GM18526 (cell line): Measurements from ENCODE around the gene MMS22L.

Source experiments
- POLR2A ChIP-seq: IDR thresholded peaks from 3 replicates; pipeline ENCODE4 v1.6.1; 2011; ENCODE audit not compliant: insufficient read length; ENCODE audit errors: extremely low read depth

MMS22L gene

DNA sequence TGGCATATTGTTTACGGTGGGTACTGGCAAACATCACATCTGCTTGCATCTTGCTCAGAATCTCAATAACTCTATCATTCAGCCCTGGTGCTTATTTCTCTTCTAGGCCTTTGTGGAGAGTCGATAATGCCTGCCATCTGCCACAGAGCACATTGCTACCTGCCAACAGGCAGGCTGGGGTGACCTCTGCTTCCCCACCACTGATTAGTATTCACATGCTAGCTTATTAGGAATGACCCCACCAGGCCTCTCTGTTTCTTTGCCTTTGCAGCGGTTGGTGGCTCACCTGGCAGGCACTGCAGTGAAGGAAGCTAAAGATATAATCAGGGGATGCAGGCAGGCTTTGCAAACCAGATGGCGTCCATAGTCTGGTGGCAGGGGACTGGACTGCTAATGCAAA lies 154.5 kb downstream of the MMS22L start:
- TF ChIP-seq POLR2A: no peak

DNA sequence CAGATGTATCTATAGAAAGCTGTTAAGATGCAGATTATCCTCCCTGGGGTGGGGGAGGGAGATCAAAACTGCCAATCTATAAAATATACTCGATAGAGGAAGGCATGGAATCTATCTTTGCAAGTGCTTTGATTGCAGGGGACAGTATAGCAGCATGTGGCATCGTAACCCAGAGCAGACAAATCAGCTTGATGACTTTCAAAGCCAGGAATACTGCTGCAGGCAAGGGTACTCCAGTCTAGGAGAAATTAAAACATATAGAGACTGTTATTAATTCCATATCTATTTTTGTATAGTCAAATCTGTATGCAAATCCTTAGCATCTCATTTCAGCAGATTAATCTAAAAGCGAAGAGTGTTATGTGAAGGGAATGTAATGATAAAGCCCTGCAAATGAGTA lies 159.4 kb downstream of the MMS22L start:
- no peak for TF ChIP-seq POLR2A

DNA sequence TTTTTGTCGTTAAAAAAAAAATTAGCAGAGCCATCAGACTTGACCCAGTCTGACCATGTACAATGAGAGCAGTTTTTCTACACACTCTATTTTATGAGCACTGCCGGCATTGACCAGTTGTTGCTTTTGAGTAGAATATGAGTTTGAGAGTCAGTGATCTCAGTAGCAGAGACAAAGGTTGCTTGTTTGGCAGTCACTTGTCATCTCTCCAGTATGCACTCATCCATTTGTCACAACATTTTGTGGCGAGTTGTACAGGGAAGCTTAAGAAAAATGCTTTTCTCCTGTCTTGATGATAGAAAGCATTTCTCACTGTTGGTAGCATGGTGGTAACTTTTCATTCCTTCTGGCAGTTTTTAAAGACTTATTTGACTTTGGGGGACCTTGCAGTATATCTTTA lies 159.9 kb downstream of the MMS22L start:
- TF ChIP-seq POLR2A: no peak

GRCh38 chr6:97120511-97120910 lies 162.5 kb downstream of the MMS22L start:
- no peak for TF ChIP-seq POLR2A

- TF ChIP-seq POLR2A: no peak
These were observed 168.4 kb downstream of the MMS22L start for GRCh38 chr6:97114645-97115044.

DNA sequence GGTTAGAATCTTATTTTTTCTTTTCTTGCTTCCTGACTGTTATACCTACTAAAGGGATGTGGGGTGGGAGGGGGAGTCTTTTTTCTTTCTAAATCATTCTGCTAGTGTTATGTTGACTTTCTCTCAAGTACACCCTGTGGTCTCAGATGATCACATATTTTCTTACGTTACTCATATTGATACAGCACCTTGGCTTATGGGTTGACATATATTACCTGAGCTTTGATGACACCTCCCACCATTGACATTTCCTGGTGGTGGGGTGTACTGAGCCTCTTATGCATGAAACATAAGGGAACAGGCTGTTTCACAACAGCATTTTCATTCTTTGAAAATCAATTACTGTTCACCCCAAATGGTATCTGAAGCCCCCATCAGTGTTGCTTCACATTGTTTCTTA lies 169.8 kb downstream of the MMS22L start:
- no peak for TF ChIP-seq POLR2A

GRCh38 chr6:97111243-97111642 lies 171.8 kb downstream of the MMS22L start:
- no peak for TF ChIP-seq POLR2A

GRCh38 chr6:97110626-97111025 lies 172.4 kb downstream of the MMS22L start:
- TF ChIP-seq POLR2A: no peak

DNA sequence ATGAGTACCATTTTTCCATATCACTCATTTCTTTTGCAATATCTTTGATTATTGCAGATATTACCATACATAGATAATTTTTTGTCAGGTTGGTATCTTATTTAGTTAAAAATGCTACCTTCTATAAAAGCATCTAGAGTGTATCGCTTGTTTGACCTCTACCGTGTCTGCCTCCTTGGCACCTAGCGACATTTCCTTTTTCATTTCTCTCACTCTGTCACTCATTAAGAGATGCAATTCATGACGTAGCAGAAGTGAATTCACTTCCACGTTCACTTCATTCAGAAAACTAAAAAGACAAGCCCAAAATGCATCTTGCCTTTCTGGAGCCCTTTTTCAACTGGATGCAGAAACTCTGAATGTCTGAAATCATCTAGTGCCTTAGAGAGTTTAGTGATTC lies 172.9 kb downstream of the MMS22L start:
- no peak for TF ChIP-seq POLR2A

GRCh38 chr6:97109444-97109843 lies 173.6 kb downstream of the MMS22L start:
- TF ChIP-seq POLR2A: no peak

GRCh38 chr6:97102145-97102790 lies 180.7 kb downstream of the MMS22L start:
- TF ChIP-seq POLR2A: no peak

- no peak for TF ChIP-seq POLR2A
These were observed 182.3 kb downstream of the MMS22L start for GRCh38 chr6:97100696-97101095.

GRCh38 chr6:97097068-97098047 lies 185.7 kb downstream of the MMS22L start:
- TF ChIP-seq POLR2A: no peak

DNA sequence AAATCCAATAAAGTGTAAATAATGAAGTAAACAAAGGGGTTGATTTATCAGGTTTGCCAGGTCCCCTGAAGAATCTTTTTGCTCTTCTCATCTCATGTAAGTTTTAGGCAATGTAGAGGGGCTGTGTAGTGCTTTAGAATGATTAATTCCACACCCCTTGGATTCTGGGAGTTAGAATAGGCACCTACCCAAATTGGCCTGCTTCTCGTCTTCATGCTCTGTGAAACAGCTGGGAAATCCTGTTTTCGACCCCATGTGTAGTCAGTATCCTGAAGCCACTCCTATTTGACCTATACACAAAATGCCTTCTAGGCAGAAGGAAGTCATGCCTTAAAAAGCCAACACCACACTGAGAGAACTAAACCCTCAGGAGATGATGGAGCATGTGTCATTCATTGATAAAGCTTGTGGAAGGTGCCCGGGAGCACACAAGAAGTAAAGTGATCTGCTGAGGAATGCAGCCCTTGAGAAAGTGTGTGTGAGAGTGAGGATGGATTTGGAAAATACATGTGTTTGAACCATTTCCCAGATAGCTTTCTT lies 187.6 kb downstream of the MMS22L start:
- TF ChIP-seq POLR2A: no peak

- no peak for TF ChIP-seq POLR2A
These were observed 188.6 kb downstream of the MMS22L start for GRCh38 chr6:97094376-97094775.
